ENCODE results near the gene SORCS2.
A peak's percentile ranks its signal among the peaks of the same experiment; 100 is the strongest.

The SORCS2 gene

DNA sequence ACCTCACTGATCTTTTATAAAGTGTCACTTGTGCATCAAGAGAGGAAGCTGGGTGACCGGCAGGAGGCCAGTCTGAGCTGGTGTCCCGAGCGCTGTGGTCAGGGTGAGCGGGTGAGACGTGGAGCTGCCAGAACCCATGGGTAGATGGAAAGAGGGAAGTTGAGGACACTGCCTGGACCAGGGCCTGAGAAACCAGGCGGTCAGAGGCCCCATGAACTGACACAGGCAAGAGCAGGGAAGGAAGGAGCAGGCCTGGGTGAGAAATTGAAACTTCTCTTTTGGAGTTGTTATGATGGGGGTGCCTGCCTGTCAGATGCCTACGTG, 554.7 kb downstream of the SORCS2 start:
- DNase-seq (ENCODE audit: low spot score in 2 of 2): no peak
- H3K9me3 Mint-ChIP-seq: no peaks in the 10 kb centered on the region
- H3K27ac Mint-ChIP-seq: peak overlapping the region; percentile 2
- no peak for ATAC-seq
- peaks cover 18% of the 10 kb centered on the region for H3K4me1 Mint-ChIP-seq
- no peaks in the 10 kb centered on the region for H3K36me3 Mint-ChIP-seq
- H3K4me3 Mint-ChIP-seq: no peak overlapping the region

GRCh38 chr4:7747566-7747965, 555.2 kb downstream of the SORCS2 start:
- no peaks in the 10 kb centered on the region for H3K9me3 Mint-ChIP-seq
- ATAC-seq (no peak), DNase-seq (ENCODE audit: low spot score in 2 of 2) (no peak)
- peak overlapping the region; percentile 2 for H3K27ac Mint-ChIP-seq
- peaks cover 18% of the 10 kb centered on the region for H3K4me1 Mint-ChIP-seq
- H3K4me3 Mint-ChIP-seq: no peak overlapping the region
- no peaks in the 10 kb centered on the region for H3K36me3 Mint-ChIP-seq

DNA sequence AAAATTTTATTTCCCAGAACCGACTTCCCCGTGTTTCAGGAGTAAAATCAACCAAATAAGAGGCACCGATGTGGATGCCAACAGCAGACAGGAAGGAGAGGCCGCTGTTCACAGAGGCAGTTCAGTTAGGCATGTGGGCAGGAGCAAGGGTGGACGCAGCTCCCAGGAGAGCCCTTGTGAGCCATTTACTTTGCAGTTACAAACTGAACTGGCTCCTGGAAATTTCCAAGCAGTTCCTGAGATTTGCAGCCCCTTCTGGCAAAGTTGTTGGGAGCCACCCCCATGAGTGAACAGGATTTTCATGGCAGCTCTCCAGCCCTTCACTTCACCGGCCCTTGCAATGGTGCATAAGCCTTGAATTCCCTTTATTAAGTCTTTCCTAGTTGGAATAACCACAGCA, 558.2 kb downstream of the SORCS2 start:
- Mint-ChIP-seq H3K36me3 (peaks cover 5% of the 10 kb centered on the region), H3K4me1 (peaks cover 13% of the 10 kb centered on the region), H3K4me3 (no peak overlapping the region), H3K27ac (no peak overlapping the region), H3K9me3 (no peaks in the 10 kb centered on the region)
- ATAC-seq: no peak
- DNase-seq (ENCODE audit: low spot score in 2 of 2): no peak

- Mint-ChIP-seq H3K27ac (no peak overlapping the region), H3K4me3 (no peak overlapping the region), H3K4me1 (peaks cover 13% of the 10 kb centered on the region), H3K36me3 (peaks cover 5% of the 10 kb centered on the region), H3K9me3 (no peaks in the 10 kb centered on the region)
- no peak for ATAC-seq
- no peak for DNase-seq (ENCODE audit: low spot score in 2 of 2)
Observed at GRCh38 chr4:7750972-7751371, 558.6 kb downstream of the SORCS2 start.

DNA sequence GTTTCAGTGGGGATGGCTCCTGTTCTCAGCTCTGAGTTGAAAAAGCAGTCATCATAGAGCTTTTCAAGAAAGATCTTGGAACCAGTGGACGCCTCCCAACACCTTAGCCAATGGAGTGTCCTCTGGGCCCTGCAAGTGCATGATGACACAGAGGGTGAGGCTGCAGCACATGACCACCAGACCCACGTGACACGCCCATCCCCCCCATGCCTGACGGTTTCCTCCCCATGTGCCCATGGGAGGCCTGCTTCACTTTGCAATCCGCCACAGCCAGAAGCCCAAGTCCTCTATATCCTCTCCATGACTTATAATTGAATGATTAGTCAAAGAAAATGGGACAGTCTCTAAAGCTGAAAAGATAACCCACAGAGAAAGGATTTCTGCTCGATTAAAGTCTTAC, 560.3 kb downstream of the SORCS2 start:
- Mint-ChIP-seq H3K4me3 (no peak overlapping the region), H3K27ac (no peak overlapping the region), H3K36me3 (peaks cover 5% of the 10 kb centered on the region), H3K4me1 (peaks cover 13% of the 10 kb centered on the region), H3K9me3 (no peaks in the 10 kb centered on the region)
- ATAC-seq (no peak), DNase-seq (ENCODE audit: low spot score in 2 of 2) (no peak)

- Mint-ChIP-seq H3K27ac (no peak overlapping the region), H3K9me3 (no peaks in the 10 kb centered on the region), H3K36me3 (peaks cover 5% of the 10 kb centered on the region), H3K4me1 (peaks cover 14% of the 10 kb centered on the region), H3K4me3 (no peak overlapping the region)
- DNase-seq (ENCODE audit: low spot score in 2 of 2) (no peak), ATAC-seq (no peak)
Observed at GRCh38 chr4:7753271-7753670, 560.9 kb downstream of the SORCS2 start.

- H3K9me3 Mint-ChIP-seq: no peaks in the 10 kb centered on the region
- ATAC-seq (no peak), DNase-seq (ENCODE audit: low spot score in 2 of 2) (no peak)
- H3K4me1 Mint-ChIP-seq: peaks cover 16% of the 10 kb centered on the region
- H3K36me3 Mint-ChIP-seq: peaks cover 5% of the 10 kb centered on the region
- H3K4me3 Mint-ChIP-seq: no peak overlapping the region
- H3K27ac Mint-ChIP-seq: no peak overlapping the region
Observed at GRCh38 chr4:7753931-7754465, 561.7 kb downstream of the SORCS2 start.

- H3K4me3 Mint-ChIP-seq: no peak overlapping the region
- H3K4me1 Mint-ChIP-seq: peaks cover 16% of the 10 kb centered on the region
- no peak for ATAC-seq
- no peak for DNase-seq (ENCODE audit: low spot score in 2 of 2)
- H3K27ac Mint-ChIP-seq: peak overlapping the region; percentile 48
- H3K9me3 Mint-ChIP-seq: no peaks in the 10 kb centered on the region
- H3K36me3 Mint-ChIP-seq: peaks cover 5% of the 10 kb centered on the region
Observed at GRCh38 chr4:7754565-7755262, 562.4 kb downstream of the SORCS2 start.

- no peak for ATAC-seq
- peak overlapping the region; percentile 14 for H3K27ac Mint-ChIP-seq
Observed at GRCh38 chr4:7755561-7755960, 563.2 kb downstream of the SORCS2 start.

DNA sequence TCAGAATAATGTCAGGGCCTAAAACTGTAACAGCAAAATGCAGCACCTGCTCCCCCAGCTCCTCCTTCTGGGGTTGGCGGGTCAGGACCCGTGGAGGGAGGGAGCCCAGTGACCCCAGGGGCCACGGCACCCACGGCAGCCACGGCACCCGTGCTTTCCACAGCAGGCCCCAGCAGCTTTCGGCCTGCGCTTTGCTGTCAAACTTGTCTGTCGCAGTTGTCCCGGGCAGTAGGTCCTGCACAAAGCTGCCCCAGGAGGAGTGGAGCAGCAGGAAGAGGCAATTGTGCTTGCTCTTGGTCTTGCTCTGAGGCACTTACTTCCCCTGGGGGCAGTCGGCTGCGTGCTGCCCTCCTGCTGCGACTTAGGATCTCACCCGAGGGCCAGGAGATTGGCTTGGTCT, 563.7 kb downstream of the SORCS2 start:
- H3K4me3 Mint-ChIP-seq: no peak overlapping the region
- H3K4me1 Mint-ChIP-seq: peaks cover 21% of the 10 kb centered on the region
- ATAC-seq (no peak), DNase-seq (ENCODE audit: low spot score in 2 of 2) (no peak)
- peaks cover 5% of the 10 kb centered on the region for H3K36me3 Mint-ChIP-seq
- H3K27ac Mint-ChIP-seq: no peak overlapping the region
- H3K9me3 Mint-ChIP-seq: no peaks in the 10 kb centered on the region

More at GRCh38 chr4:7755561-7755960, 563.2 kb downstream of the SORCS2 start:
- H3K9me3 Mint-ChIP-seq: no peaks in the 10 kb centered on the region
- peaks cover 21% of the 10 kb centered on the region for H3K4me1 Mint-ChIP-seq
- DNase-seq (ENCODE audit: low spot score in 2 of 2): no peak
- peaks cover 5% of the 10 kb centered on the region for H3K36me3 Mint-ChIP-seq
- H3K4me3 Mint-ChIP-seq: no peak overlapping the region

DNA sequence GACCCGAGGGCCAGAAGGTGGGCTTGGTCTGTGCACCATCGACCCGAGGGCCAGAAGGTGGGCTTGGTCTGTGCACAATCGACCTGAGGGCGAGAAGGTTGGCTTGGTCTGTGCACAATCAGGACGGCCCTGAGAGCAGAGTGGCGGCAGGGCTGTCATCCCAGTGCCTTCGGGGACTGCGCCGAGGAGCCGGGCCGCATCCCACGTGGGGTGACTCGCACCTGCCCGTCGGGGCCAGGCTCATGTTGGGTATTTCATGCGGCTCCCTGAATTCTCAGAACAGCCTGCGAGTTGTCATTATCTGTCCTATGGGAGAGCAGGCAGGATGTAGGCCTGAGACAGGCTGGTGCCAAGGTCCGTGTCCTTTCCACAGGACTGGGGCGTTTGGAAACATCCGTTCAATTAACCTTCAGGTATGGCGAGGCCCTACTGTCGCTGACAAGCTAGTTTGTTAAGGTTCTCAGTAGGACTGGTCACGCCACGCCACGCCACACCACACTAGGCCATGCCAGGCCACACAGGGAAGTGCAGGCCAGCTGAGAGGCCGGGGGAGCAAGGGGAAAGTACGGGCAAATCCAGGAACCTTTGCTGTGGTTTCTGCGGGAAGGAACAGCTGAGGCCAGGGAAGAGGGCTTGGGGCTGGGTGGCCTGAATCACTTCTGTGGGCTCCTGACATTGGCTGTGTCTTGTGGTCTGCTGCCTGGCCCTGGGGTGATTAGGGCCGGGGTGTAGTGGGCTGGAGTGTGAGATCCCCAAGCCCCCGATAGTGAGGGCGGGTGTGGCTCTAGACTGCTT, 564.4 kb downstream of the SORCS2 start:
- no peaks in the 10 kb centered on the region for H3K9me3 Mint-ChIP-seq
- H3K4me3 Mint-ChIP-seq: no peak overlapping the region
- peaks cover 5% of the 10 kb centered on the region for H3K36me3 Mint-ChIP-seq
- H3K4me1 Mint-ChIP-seq: peaks cover 21% of the 10 kb centered on the region
- no peak overlapping the region for H3K27ac Mint-ChIP-seq
- ATAC-seq (no peak), DNase-seq (ENCODE audit: low spot score in 2 of 2) (no peak)

- ATAC-seq (no peak), DNase-seq (ENCODE audit: low spot score in 2 of 2) (no peak)
- Mint-ChIP-seq H3K4me3 (no peak overlapping the region), H3K27ac (peak overlapping the region; percentile 70), H3K4me1 (peaks cover 21% of the 10 kb centered on the region), H3K9me3 (no peaks in the 10 kb centered on the region), H3K36me3 (peaks cover 5% of the 10 kb centered on the region)
Observed at GRCh38 chr4:7757501-7758471, 565.4 kb downstream of the SORCS2 start.

GRCh38 chr4:7758476-7758875, 566.1 kb downstream of the SORCS2 start:
- no peak overlapping the region for H3K4me3 Mint-ChIP-seq
- no peaks in the 10 kb centered on the region for H3K9me3 Mint-ChIP-seq
- ATAC-seq: no peak
- peaks cover 21% of the 10 kb centered on the region for H3K4me1 Mint-ChIP-seq
- peak overlapping the region; percentile 70 for H3K27ac Mint-ChIP-seq
- DNase-seq (ENCODE audit: low spot score in 2 of 2): no peak
- peaks cover 8% of the 10 kb centered on the region for H3K36me3 Mint-ChIP-seq

GRCh38 chr4:7759216-7759615, 566.9 kb downstream of the SORCS2 start:
- Mint-ChIP-seq H3K27ac (peak overlapping the region; percentile 97), H3K4me3 (peak overlapping the region; percentile 74), H3K36me3 (peaks cover 15% of the 10 kb centered on the region), H3K4me1 (peaks cover 21% of the 10 kb centered on the region), H3K9me3 (no peaks in the 10 kb centered on the region)
- peak; percentile 86 for ATAC-seq
- DNase-seq (ENCODE audit: low spot score in 2 of 2): peak; percentile 29 to 72

- Mint-ChIP-seq H3K4me3 (peak overlapping the region; percentile 74), H3K27ac (peak overlapping the region; percentile 97), H3K9me3 (no peaks in the 10 kb centered on the region), H3K36me3 (peaks cover 17% of the 10 kb centered on the region), H3K4me1 (peaks cover 21% of the 10 kb centered on the region)
- ATAC-seq: peak; percentile 5
- DNase-seq (ENCODE audit: low spot score in 2 of 2): no peak
Observed at GRCh38 chr4:7759635-7760034, 567.3 kb downstream of the SORCS2 start.
